ENCODE results near the gene PROB1.
"Not testable (repeated sequence)": the region's sequence is repeated elsewhere in the genome, so short reads cannot be mapped to it uniquely, and the experiment has no call there.

PROB1 gene

GRCh38 chr5:139410993-139411828 is 16.3 kb upstream of the PROB1 start:
- DNase-seq = no peak

- DNase-seq = no peak
Observed at GRCh38 chr5:139410121-139410992, 15.5 kb upstream of the PROB1 start.

GRCh38 chr5:139409116-139409515 is 14.2 kb upstream of the PROB1 start:
- not testable (repeated sequence) for DNase-seq

- no peak for DNase-seq
Observed at GRCh38 chr5:139408191-139408590, 13.3 kb upstream of the PROB1 start.

GRCh38 chr5:139407517-139407916 is 12.6 kb upstream of the PROB1 start:
- DNase-seq = no peak

GRCh38 chr5:139406963-139407362 is 12.1 kb upstream of the PROB1 start:
- no peak for DNase-seq

- DNase-seq = no peak
Observed at GRCh38 chr5:139404484-139404840, 9.6 kb upstream of the PROB1 start.

GRCh38 chr5:139403787-139404483 is 9.0 kb upstream of the PROB1 start, which contains the start of gene SPATA24:
TSS of gene SPATA24 (minus strand) at chr5:139404089. CDS start at chr5:139404060, 29 bp downstream.
- DNase-seq = peak; percentile 92

GRCh38 chr5:139403418-139403786 is 8.5 kb upstream of the PROB1 start:
- DNase-seq = no peak

- no peak for DNase-seq
Observed at GRCh38 chr5:139402561-139403158, 7.8 kb upstream of the PROB1 start.

GRCh38 chr5:139401546-139401945 is 6.6 kb upstream of the PROB1 start:
- no peak for DNase-seq

GRCh38 chr5:139399501-139400121 is 4.7 kb upstream of the PROB1 start:
- DNase-seq = no peak

GRCh38 chr5:139397921-139398320 is 3.0 kb upstream of the PROB1 start:
- no peak for DNase-seq

- no peak for DNase-seq
Observed at GRCh38 chr5:139396691-139397090, 1.8 kb upstream of the PROB1 start.

- no peak for DNase-seq
Observed at GRCh38 chr5:139395844-139396640, 1.1 kb upstream of the PROB1 start.

GRCh38 chr5:139394123-139394653 is 716 bp downstream of the PROB1 start:
- DNase-seq = peak; percentile 11

GRCh38 chr5:139393497-139394122 is 1.3 kb downstream of the PROB1 start:
- DNase-seq = no peak

GRCh38 chr5:139392678-139393496 is 2.0 kb downstream of the PROB1 start:
- peak; percentile 64 for DNase-seq

GRCh38 chr5:139392324-139392677 is 2.6 kb downstream of the PROB1 start:
- no peak for DNase-seq

Measured in NCI-H146 (cell line).